ENCODE results near the gene ACVRL1. TPM values are rescaled to one million over a fixed set of nuclear protein-coding genes. Genes with fewer than 3 reads are reported as not detected.
"Not testable (repeated sequence)": the region's sequence is repeated elsewhere in the genome, so short reads cannot be mapped to it uniquely, and the experiment has no call there.

The ACVRL1 gene
- total RNA-seq, 1 donor from 2014 or later, result 2.0 TPM

GRCh38 chr12:51883295-51883694 lies 24.0 kb upstream of the ACVRL1 start:
- Histone ChIP-seq H3K4me2 (no peak overlapping the region), H3K9ac (no peak overlapping the region), H3K9me3 (ENCODE audit: low read depth) (no peaks in the 10 kb centered on the region), H3K4me3 (no peak overlapping the region), H3K4me1 (peaks cover 3% of the 10 kb centered on the region), H2AFZ (replicated peaks) (no peak overlapping the region), H3K27me3 (peaks cover 2% of the 10 kb centered on the region), H3K27ac (no peak overlapping the region), H3K36me3 (no peaks in the 10 kb centered on the region), H4K20me1 (ENCODE audit: low read depth) (no peaks in the 10 kb centered on the region), H3K79me2 (ENCODE audit: low read depth) (no peaks in the 10 kb centered on the region), H3F3A (ENCODE audit: low read depth) (no peaks in the 10 kb centered on the region)
- peaks cover 8% of the 10 kb centered on the region for H3K4me1 Mint-ChIP-seq
- no peak overlapping the region for H3K27ac Mint-ChIP-seq
- no peak overlapping the region for H3K4me3 Mint-ChIP-seq
- peaks cover 16% of the 10 kb centered on the region for H3K27me3 Mint-ChIP-seq (ENCODE audit: insufficient read depth, low read depth)
- H3K9me3 Mint-ChIP-seq, result no peaks in the 10 kb centered on the region
- no peaks in the 10 kb centered on the region for H3K36me3 Mint-ChIP-seq
- TF ChIP-seq CTCF (IDR thresholded peaks at IDR 0.05) (no peak), EZH2phosphoT487 (IDR thresholded peaks at IDR 0.05) (no peak), EZH2 (IDR thresholded peaks at IDR 0.05) (no peak)
- no peak for DNase-seq (ENCODE audit: low spot score)

DNA sequence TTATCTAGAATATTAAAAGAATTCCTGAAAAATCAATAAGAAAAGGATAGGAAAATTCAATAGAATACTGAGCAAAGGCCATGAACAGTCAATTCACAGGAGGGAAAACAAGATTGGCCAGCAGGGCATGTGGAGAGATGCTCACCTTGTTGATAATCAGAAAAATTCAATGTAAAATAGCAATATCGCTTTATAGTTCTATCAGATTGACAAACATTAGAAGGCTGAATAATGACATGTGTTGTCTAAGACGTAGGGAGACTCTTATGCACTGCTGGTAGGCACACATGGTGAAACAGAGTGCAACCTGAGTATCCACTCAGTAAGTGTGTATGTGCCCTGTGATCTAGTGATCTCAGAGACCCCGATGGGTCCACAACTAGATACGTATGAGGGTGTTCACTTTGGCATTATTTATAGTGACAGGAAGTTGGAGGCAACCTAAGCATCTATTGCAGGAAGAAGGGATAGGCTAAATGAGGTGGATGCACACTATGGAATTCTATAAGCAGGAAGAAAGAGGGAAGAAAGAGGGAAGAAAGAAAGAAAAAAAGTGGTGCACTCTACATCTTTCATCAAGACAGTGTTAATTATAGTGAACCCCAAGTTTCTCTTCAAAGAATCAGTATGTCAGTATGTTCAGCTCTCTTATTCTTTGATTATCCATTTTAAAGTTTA lies 23.2 kb upstream of the ACVRL1 start:
- TF ChIP-seq EZH2 (IDR thresholded peaks at IDR 0.05) (no peak), EZH2phosphoT487 (IDR thresholded peaks at IDR 0.05) (no peak), CTCF (IDR thresholded peaks at IDR 0.05) (no peak)
- Histone ChIP-seq H2AFZ (replicated peaks) (no peak overlapping the region), H3K4me3 (no peak overlapping the region), H3K4me2 (no peak overlapping the region), H3K27me3 (peaks cover 3% of the 10 kb centered on the region), H3K36me3 (no peaks in the 10 kb centered on the region), H3K27ac (no peak overlapping the region), H4K20me1 (ENCODE audit: low read depth) (no peaks in the 10 kb centered on the region), H3K4me1 (peaks cover 3% of the 10 kb centered on the region), H3K79me2 (ENCODE audit: low read depth) (no peaks in the 10 kb centered on the region), H3K9ac (no peak overlapping the region), H3K9me3 (ENCODE audit: low read depth) (no peaks in the 10 kb centered on the region), H3F3A (ENCODE audit: low read depth) (no peaks in the 10 kb centered on the region)
- no peak overlapping the region for H3K27ac Mint-ChIP-seq
- DNase-seq (ENCODE audit: low spot score), result no peak
- H3K4me3 Mint-ChIP-seq, result no peak overlapping the region
- H3K36me3 Mint-ChIP-seq, result no peaks in the 10 kb centered on the region
- H3K9me3 Mint-ChIP-seq, result no peaks in the 10 kb centered on the region
- H3K4me1 Mint-ChIP-seq, result peaks cover 10% of the 10 kb centered on the region
- H3K27me3 Mint-ChIP-seq (ENCODE audit: insufficient read depth, low read depth), result peaks cover 20% of the 10 kb centered on the region

DNA sequence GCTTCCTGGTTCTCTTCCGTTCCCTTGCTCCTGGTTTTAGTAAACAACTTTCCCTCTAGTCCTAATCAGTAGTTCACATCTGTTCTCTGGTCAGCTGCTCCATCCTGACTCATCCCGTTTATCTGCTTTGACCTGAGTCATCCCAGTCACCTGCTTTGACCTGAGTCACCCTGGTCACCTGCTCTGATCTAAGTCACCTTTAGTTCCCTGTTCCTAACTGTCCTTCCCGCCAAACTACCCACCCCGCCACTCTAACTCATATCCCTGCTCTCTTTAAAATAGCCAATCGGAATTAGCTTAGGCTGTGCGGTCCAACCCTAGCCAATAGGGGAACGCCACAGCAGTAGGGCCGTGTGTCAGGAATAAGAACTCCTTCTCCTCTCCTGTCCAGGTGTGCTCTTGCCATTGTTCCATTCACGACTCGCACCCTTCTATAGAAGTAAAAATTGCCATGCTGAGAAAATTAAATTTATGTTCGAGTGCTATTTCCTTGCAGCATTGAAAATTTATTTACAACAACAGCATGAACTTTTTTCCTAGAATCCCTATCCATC lies 22.6 kb upstream of the ACVRL1 start:
- no peak overlapping the region for H3K27ac ChIP-seq
- H3K4me1 ChIP-seq, result peaks cover 6% of the 10 kb centered on the region
- H3K4me3 ChIP-seq, result no peak overlapping the region
- Mint-ChIP-seq H3K4me1 (peaks cover 13% of the 10 kb centered on the region), H3K36me3 (no peaks in the 10 kb centered on the region), H3K27me3 (ENCODE audit: insufficient read depth, low read depth) (peaks cover 21% of the 10 kb centered on the region), H3K4me3 (no peak overlapping the region), H3K9me3 (no peaks in the 10 kb centered on the region), H3K27ac (no peak overlapping the region)
- no peak for DNase-seq (ENCODE audit: low spot score)
- H3K9ac ChIP-seq, result no peak overlapping the region
- no peak overlapping the region for H3K4me2 ChIP-seq
- H2AFZ ChIP-seq (replicated peaks), result no peak overlapping the region
- H3K9me3 ChIP-seq (ENCODE audit: low read depth), result no peaks in the 10 kb centered on the region
- no peaks in the 10 kb centered on the region for H4K20me1 ChIP-seq (ENCODE audit: low read depth)
- H3F3A ChIP-seq (ENCODE audit: low read depth), result no peaks in the 10 kb centered on the region
- H3K27me3 ChIP-seq, result peaks cover 3% of the 10 kb centered on the region
- H3K36me3 ChIP-seq, result no peaks in the 10 kb centered on the region
- no peak for TF ChIP-seq CTCF (IDR thresholded peaks at IDR 0.05)
- no peak for TF ChIP-seq EZH2 (IDR thresholded peaks at IDR 0.05)
- no peak for TF ChIP-seq EZH2phosphoT487 (IDR thresholded peaks at IDR 0.05)
- H3K79me2 ChIP-seq (ENCODE audit: low read depth), result no peaks in the 10 kb centered on the region

- not testable (repeated sequence) for H3K79me2 ChIP-seq (ENCODE audit: low read depth); H4K20me1 ChIP-seq (ENCODE audit: low read depth); H3K36me3 ChIP-seq; H3K27ac ChIP-seq; H3K9ac ChIP-seq; H3K4me3 Mint-ChIP-seq; H2AFZ ChIP-seq (replicated peaks); H3F3A ChIP-seq (ENCODE audit: low read depth); H3K4me1 ChIP-seq; H3K4me2 ChIP-seq; H3K27me3 ChIP-seq; H3K9me3 Mint-ChIP-seq; H3K9me3 ChIP-seq (ENCODE audit: low read depth); H3K27ac Mint-ChIP-seq; H3K36me3 Mint-ChIP-seq; H3K4me3 ChIP-seq; DNase-seq (ENCODE audit: low spot score)
- H3K4me1 Mint-ChIP-seq, result peaks cover 13% of the 10 kb centered on the region
- peaks cover 21% of the 10 kb centered on the region for H3K27me3 Mint-ChIP-seq (ENCODE audit: insufficient read depth, low read depth)
These were observed 21.8 kb upstream of the ACVRL1 start for GRCh38 chr12:51885294-51886020.

All from neural progenitor cell (in vitro differentiated cells).